SK-N-MC (cell line): ENCODE data around the gene ADGB.

Source experiments
- EZH2 ChIP-seq: fragments of 200-600 bp; sonication (generic); IDR thresholded peaks from one replicate; pipeline ENCODE4 v1.6.1; 2017; ENCODE audit warnings: antibody characterized with exemption
- POLR2AphosphoS5 ChIP-seq: IDR thresholded peaks from 2 replicates; pipeline ENCODE4 v1.6.1; 2012; ENCODE audit warnings: mild to moderate bottlenecking, low read depth, low read length, borderline replicate concordance

DNA sequence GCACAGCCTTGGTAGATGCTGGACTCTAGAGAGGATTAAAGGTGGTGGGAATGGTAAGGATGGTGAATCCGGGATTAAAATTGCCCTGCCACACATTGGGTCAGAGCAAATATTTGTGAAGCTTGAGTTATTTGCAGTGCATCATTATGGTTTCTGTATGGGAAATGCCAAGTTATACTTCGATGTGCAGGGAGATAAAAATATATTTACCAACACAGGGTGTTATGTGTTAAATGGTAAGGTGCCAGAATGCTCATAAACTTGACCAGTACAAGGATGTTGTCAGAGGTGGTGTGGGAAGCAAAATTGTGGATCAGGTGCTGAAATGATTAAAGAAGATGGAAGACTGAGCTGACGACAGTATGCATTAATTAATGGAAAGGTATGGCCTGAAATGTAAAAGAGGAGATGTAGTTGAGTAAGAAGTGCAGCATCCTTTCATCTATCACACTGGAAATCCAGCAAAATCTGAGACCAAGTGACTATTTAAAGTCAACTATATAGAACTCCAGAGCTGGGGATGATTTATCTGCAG lies 262.3 kb downstream of the ADGB start:
- TF ChIP-seq POLR2AphosphoS5 (no peak), EZH2 (no peak)
